ENCODE data around the gene TRIML1.

TRIML1 gene

GRCh38 chr4:188171551-188171950 lies 32.3 kb downstream of the TRIML1 start:
- H2AFZ ChIP-seq (ENCODE audit: low read depth, low read length), result no peak overlapping the region
- H3K4ac ChIP-seq (ENCODE audit: low read depth in 1 of 2, low read length in 2 of 2), result no peak overlapping the region
- no peaks in the 10 kb centered on the region for H3K9me3 ChIP-seq (ENCODE audit: control insufficient read depth, low read length)
- no peaks in the 10 kb centered on the region for H3K4me1 ChIP-seq (ENCODE audit: control insufficient read depth, insufficient read depth, low read depth, low read length)
- no peak overlapping the region for H3K23ac ChIP-seq (ENCODE audit: low read length in 2 of 2)
- H3K27me3 ChIP-seq (ENCODE audit: control insufficient read depth in 1 of 2, insufficient read depth in 1 of 2, low read length in 2 of 2), result no peaks in the 10 kb centered on the region
- no peak overlapping the region for H4K8ac ChIP-seq (ENCODE audit: low read length)
- H3K79me1 ChIP-seq (replicated peaks; ENCODE audit: low read length, poor library complexity, severe bottlenecking), result no peaks in the 10 kb centered on the region
- WGBS, result 57% methylated on average over 2 of the region's 2 CpGs
- no peak for DNase-seq
- no peaks in the 10 kb centered on the region for H3K36me3 ChIP-seq (ENCODE audit: control insufficient read depth in 1 of 2, insufficient read depth in 2 of 2, low read depth in 1 of 2, low read length in 2 of 2)
- no peak overlapping the region for H2BK15ac ChIP-seq (ENCODE audit: low read depth, poor library complexity, severe bottlenecking)
- no peak overlapping the region for H3K14ac ChIP-seq (ENCODE audit: low read length in 2 of 2)
- no peak overlapping the region for H3K9ac ChIP-seq (ENCODE audit: low read length)
- no peak overlapping the region for H2AK5ac ChIP-seq (ENCODE audit: low read length, severe bottlenecking)
- no peak overlapping the region for H2BK5ac ChIP-seq (ENCODE audit: low read depth, low read length, poor library complexity, severe bottlenecking)
- H3K27ac ChIP-seq (ENCODE audit: low read length, poor library complexity, severe bottlenecking), result no peak overlapping the region
- no peak overlapping the region for H3K4me3 ChIP-seq (ENCODE audit: insufficient read depth in 1 of 2, low read depth in 1 of 2, low read length in 2 of 2)
- no peak overlapping the region for H4K91ac ChIP-seq (ENCODE audit: low read length)
- H2BK120ac ChIP-seq (ENCODE audit: low read depth, low read length), result no peak overlapping the region
- H2BK12ac ChIP-seq (ENCODE audit: low read length in 2 of 2), result no peak overlapping the region
- H3K4me2 ChIP-seq (ENCODE audit: low read length, poor library complexity, severe bottlenecking), result no peak overlapping the region
- no peak overlapping the region for H3K18ac ChIP-seq (ENCODE audit: low read depth in 1 of 2, low read length in 2 of 2)

GRCh38 chr4:188175288-188175687 lies 36.0 kb downstream of the TRIML1 start:
- Histone ChIP-seq H2BK5ac (ENCODE audit: low read depth, low read length, poor library complexity, severe bottlenecking) (no peak overlapping the region), H3K9me3 (ENCODE audit: control insufficient read depth, low read length) (no peaks in the 10 kb centered on the region), H3K23ac (ENCODE audit: low read length in 2 of 2) (no peak overlapping the region), H2AFZ (ENCODE audit: low read depth, low read length) (no peak overlapping the region), H4K91ac (ENCODE audit: low read length) (no peak overlapping the region), H4K8ac (ENCODE audit: low read length) (no peak overlapping the region), H2BK120ac (ENCODE audit: low read depth, low read length) (no peak overlapping the region), H3K4me3 (ENCODE audit: insufficient read depth in 1 of 2, low read depth in 1 of 2, low read length in 2 of 2) (no peak overlapping the region), H3K4ac (ENCODE audit: low read depth in 1 of 2, low read length in 2 of 2) (no peak overlapping the region), H3K27ac (ENCODE audit: low read length, poor library complexity, severe bottlenecking) (no peak overlapping the region), H2AK5ac (ENCODE audit: low read length, severe bottlenecking) (no peak overlapping the region), H2BK12ac (ENCODE audit: low read length in 2 of 2) (no peak overlapping the region), H3K14ac (ENCODE audit: low read length in 2 of 2) (no peak overlapping the region), H3K9ac (ENCODE audit: low read length) (no peak overlapping the region), H3K36me3 (ENCODE audit: control insufficient read depth in 1 of 2, insufficient read depth in 2 of 2, low read depth in 1 of 2, low read length in 2 of 2) (no peaks in the 10 kb centered on the region), H3K18ac (ENCODE audit: low read depth in 1 of 2, low read length in 2 of 2) (no peak overlapping the region), H3K79me1 (replicated peaks; ENCODE audit: low read length, poor library complexity, severe bottlenecking) (no peaks in the 10 kb centered on the region), H3K27me3 (ENCODE audit: control insufficient read depth in 1 of 2, insufficient read depth in 1 of 2, low read length in 2 of 2) (no peaks in the 10 kb centered on the region), H2BK15ac (ENCODE audit: low read depth, poor library complexity, severe bottlenecking) (no peak overlapping the region), H3K4me2 (ENCODE audit: low read length, poor library complexity, severe bottlenecking) (no peak overlapping the region), H3K4me1 (ENCODE audit: control insufficient read depth, insufficient read depth, low read depth, low read length) (peaks cover 3% of the 10 kb centered on the region)
- WGBS, result 84% methylated on average over 6 of the region's 6 CpGs
- no peak for DNase-seq

- Histone ChIP-seq H2AK5ac (ENCODE audit: low read length, severe bottlenecking) (no peak overlapping the region), H3K9ac (ENCODE audit: low read length) (no peak overlapping the region), H3K9me3 (ENCODE audit: control insufficient read depth, low read length) (no peaks in the 10 kb centered on the region), H3K14ac (ENCODE audit: low read length in 2 of 2) (no peak overlapping the region), H3K79me1 (replicated peaks; ENCODE audit: low read length, poor library complexity, severe bottlenecking) (no peaks in the 10 kb centered on the region), H4K91ac (ENCODE audit: low read length) (no peak overlapping the region), H3K27ac (ENCODE audit: low read length, poor library complexity, severe bottlenecking) (no peak overlapping the region), H3K36me3 (ENCODE audit: control insufficient read depth in 1 of 2, insufficient read depth in 2 of 2, low read depth in 1 of 2, low read length in 2 of 2) (no peaks in the 10 kb centered on the region), H3K27me3 (ENCODE audit: control insufficient read depth in 1 of 2, insufficient read depth in 1 of 2, low read length in 2 of 2) (no peaks in the 10 kb centered on the region), H2BK5ac (ENCODE audit: low read depth, low read length, poor library complexity, severe bottlenecking) (no peak overlapping the region), H2BK15ac (ENCODE audit: low read depth, poor library complexity, severe bottlenecking) (no peak overlapping the region), H2BK120ac (ENCODE audit: low read depth, low read length) (no peak overlapping the region), H3K23ac (ENCODE audit: low read length in 2 of 2) (no peak overlapping the region), H3K4me2 (ENCODE audit: low read length, poor library complexity, severe bottlenecking) (no peak overlapping the region), H2AFZ (ENCODE audit: low read depth, low read length) (no peak overlapping the region), H3K4me3 (ENCODE audit: insufficient read depth in 1 of 2, low read depth in 1 of 2, low read length in 2 of 2) (no peak overlapping the region), H2BK12ac (ENCODE audit: low read length in 2 of 2) (no peak overlapping the region), H4K8ac (ENCODE audit: low read length) (no peak overlapping the region), H3K4me1 (ENCODE audit: control insufficient read depth, insufficient read depth, low read depth, low read length) (peaks cover 3% of the 10 kb centered on the region), H3K4ac (ENCODE audit: low read depth in 1 of 2, low read length in 2 of 2) (no peak overlapping the region), H3K18ac (ENCODE audit: low read depth in 1 of 2, low read length in 2 of 2) (no peak overlapping the region)
- WGBS, result 98% methylated on average over 3 of the region's 5 CpGs
- DNase-seq, result peak; percentile 10
These were observed 38.9 kb downstream of the TRIML1 start for GRCh38 chr4:188177997-188178675.

GRCh38 chr4:188178806-188179205 lies 39.6 kb downstream of the TRIML1 start:
- no peak overlapping the region for H3K27ac ChIP-seq (ENCODE audit: low read length, poor library complexity, severe bottlenecking)
- H3K4me2 ChIP-seq (ENCODE audit: low read length, poor library complexity, severe bottlenecking), result no peak overlapping the region
- no peak overlapping the region for H2AK5ac ChIP-seq (ENCODE audit: low read length, severe bottlenecking)
- no peak overlapping the region for H3K4me3 ChIP-seq (ENCODE audit: insufficient read depth in 1 of 2, low read depth in 1 of 2, low read length in 2 of 2)
- H2AFZ ChIP-seq (ENCODE audit: low read depth, low read length), result no peak overlapping the region
- H3K9me3 ChIP-seq (ENCODE audit: control insufficient read depth, low read length), result no peaks in the 10 kb centered on the region
- no peaks in the 10 kb centered on the region for H3K36me3 ChIP-seq (ENCODE audit: control insufficient read depth in 1 of 2, insufficient read depth in 2 of 2, low read depth in 1 of 2, low read length in 2 of 2)
- no peak for DNase-seq
- no peak overlapping the region for H3K18ac ChIP-seq (ENCODE audit: low read depth in 1 of 2, low read length in 2 of 2)
- no peak overlapping the region for H3K23ac ChIP-seq (ENCODE audit: low read length in 2 of 2)
- no peak overlapping the region for H3K4ac ChIP-seq (ENCODE audit: low read depth in 1 of 2, low read length in 2 of 2)
- H2BK5ac ChIP-seq (ENCODE audit: low read depth, low read length, poor library complexity, severe bottlenecking), result no peak overlapping the region
- 93% methylated on average over 22 of the region's 28 CpGs for WGBS
- no peaks in the 10 kb centered on the region for H3K27me3 ChIP-seq (ENCODE audit: control insufficient read depth in 1 of 2, insufficient read depth in 1 of 2, low read length in 2 of 2)
- peaks cover 3% of the 10 kb centered on the region for H3K4me1 ChIP-seq (ENCODE audit: control insufficient read depth, insufficient read depth, low read depth, low read length)
- no peak overlapping the region for H4K91ac ChIP-seq (ENCODE audit: low read length)
- no peak overlapping the region for H3K14ac ChIP-seq (ENCODE audit: low read length in 2 of 2)
- no peak overlapping the region for H2BK120ac ChIP-seq (ENCODE audit: low read depth, low read length)
- H4K8ac ChIP-seq (ENCODE audit: low read length), result no peak overlapping the region
- H3K79me1 ChIP-seq (replicated peaks; ENCODE audit: low read length, poor library complexity, severe bottlenecking), result no peaks in the 10 kb centered on the region
- no peak overlapping the region for H2BK12ac ChIP-seq (ENCODE audit: low read length in 2 of 2)
- H2BK15ac ChIP-seq (ENCODE audit: low read depth, poor library complexity, severe bottlenecking), result no peak overlapping the region
- no peak overlapping the region for H3K9ac ChIP-seq (ENCODE audit: low read length)
